Vagina (tissue), 2 donors: ENCODE data around the gene RGS6.

Experiments
- CTCF ChIP-seq, 3 experiments: fragments of 450-650 bp in 2 of 3; fragments of 200-600 bp in 1 of 3; sonication (generic) in 1 of 3; IDR thresholded peaks; one replicate each; pipeline ENCODE4 v1.5.1; 2017 to 2019; ENCODE audit warnings: antibody characterized with exemption in 3 of 3, mild to moderate bottlenecking in 2 of 3, moderate library complexity in 2 of 3
- POLR2A ChIP-seq, 2 donors: fragments of 450-650 bp; IDR thresholded peaks; one replicate each; pipeline ENCODE4 v1.6.1; 2017; ENCODE audit warnings: antibody characterized with exemption in 2 of 2, mild to moderate bottlenecking in 2 of 2, moderate library complexity in 2 of 2
- POLR2AphosphoS5 ChIP-seq, 2 donors: sonication (generic); formaldehyde crosslinking; IDR thresholded peaks; one replicate each; pipeline ENCODE4 v1.9.0; 2017; ENCODE audit warnings: antibody characterized with exemption in 2 of 2, mild to moderate bottlenecking in 2 of 2, low read depth in 1 of 2; ENCODE audit not compliant: insufficient read depth in 1 of 2

GRCh38 chr14:72024504-72024903 lies 92.3 kb downstream of the RGS6 start:
- TF ChIP-seq CTCF (IDR thresholded peaks at IDR 0.05) (no peak), POLR2AphosphoS5 (IDR thresholded peaks at IDR 0.05; ENCODE audit: insufficient read depth in 1 of 2, low read depth in 1 of 2) (no peak), POLR2A (IDR thresholded peaks at IDR 0.05) (no peak)
